Jurkat, Clone E6-1 (cell line): Measurements from ENCODE around the gene TMEM51.

Experiments
- DNase-seq: peaks from one replicate; pipeline ENCODE4 v3.0.0-alpha.2; 2011; ENCODE audit warnings: low read depth, low spot score
- H3K4me3 ChIP-seq: 2 replicates; pipeline ENCODE4 v1.5.1; 2011; ENCODE audit warnings: mild to moderate bottlenecking, low read length, control low read depth, moderate library complexity

TMEM51 gene

DNA sequence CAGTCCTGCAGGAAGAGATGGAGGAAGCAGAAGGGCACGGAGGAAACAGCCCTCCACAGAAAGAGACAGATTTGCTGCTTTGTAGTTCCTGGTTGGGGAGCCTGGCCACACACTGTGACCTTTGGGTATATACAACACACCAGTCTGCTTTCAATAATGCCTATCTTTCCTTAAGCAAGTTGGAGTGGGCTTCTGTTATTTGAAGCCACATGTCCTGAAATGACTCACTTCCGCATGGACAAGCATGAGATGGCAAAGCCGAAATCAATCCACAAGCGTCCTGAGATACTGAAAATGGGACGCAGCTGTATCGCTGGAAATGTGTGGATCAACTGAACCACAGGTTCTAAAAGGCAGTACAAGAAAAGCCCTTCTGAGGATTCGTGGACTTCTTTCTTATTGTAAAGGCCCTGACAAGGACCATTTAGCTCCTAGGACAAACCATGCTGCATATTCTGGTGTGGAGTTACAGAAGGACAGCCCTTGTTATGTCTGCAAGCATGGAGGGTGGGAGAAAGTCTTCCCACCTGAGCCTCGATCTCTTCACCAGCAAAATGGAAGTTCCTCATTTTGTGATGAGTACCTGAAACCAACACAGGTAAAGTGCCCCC is 70.8 kb downstream of the TMEM51 start:
- DNase-seq: no peak
- H3K4me3 ChIP-seq: no peak overlapping the region

DNA sequence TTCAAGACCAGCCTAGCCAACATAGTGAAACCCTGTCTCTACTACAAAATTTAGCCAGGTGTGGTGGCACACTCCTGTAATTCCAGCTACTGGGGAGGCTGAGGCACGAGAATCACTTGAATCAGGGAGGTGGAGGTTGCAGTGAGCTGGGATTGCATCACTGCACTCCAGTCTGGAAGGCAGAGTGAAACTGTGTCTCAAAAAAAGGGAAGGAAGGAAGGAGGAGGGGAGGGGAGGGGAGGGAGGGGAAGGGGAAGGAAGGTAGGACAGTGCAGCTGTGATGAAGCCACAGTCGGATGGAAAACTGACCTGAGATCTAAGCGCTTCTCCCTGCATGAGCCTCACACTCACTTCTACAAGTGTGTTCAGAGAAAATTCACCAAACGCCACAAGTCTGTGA is 71.4 kb downstream of the TMEM51 start:
- no peak overlapping the region for H3K4me3 ChIP-seq
- no peak for DNase-seq

DNA sequence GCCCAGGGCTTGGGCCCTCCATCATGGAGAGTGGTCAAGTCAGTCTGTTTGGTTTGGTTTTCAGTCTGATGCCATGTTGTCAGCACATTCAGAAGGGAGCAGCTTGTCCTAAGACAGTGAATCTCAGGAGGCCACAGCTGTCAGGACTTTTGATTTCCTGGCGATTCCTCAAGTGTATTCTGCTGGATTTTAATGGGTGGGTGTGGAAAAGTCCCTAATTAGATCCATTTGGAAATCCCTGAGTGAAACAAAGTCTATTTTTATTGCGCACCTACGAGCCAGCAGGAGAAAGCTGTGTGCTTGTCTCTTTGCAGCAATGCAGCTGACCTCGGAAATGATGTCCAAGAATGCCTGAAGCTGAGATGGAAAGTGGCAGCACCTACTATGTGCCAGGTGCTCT is 71.9 kb downstream of the TMEM51 start:
- no peak for DNase-seq
- H3K4me3 ChIP-seq: no peak overlapping the region

DNA sequence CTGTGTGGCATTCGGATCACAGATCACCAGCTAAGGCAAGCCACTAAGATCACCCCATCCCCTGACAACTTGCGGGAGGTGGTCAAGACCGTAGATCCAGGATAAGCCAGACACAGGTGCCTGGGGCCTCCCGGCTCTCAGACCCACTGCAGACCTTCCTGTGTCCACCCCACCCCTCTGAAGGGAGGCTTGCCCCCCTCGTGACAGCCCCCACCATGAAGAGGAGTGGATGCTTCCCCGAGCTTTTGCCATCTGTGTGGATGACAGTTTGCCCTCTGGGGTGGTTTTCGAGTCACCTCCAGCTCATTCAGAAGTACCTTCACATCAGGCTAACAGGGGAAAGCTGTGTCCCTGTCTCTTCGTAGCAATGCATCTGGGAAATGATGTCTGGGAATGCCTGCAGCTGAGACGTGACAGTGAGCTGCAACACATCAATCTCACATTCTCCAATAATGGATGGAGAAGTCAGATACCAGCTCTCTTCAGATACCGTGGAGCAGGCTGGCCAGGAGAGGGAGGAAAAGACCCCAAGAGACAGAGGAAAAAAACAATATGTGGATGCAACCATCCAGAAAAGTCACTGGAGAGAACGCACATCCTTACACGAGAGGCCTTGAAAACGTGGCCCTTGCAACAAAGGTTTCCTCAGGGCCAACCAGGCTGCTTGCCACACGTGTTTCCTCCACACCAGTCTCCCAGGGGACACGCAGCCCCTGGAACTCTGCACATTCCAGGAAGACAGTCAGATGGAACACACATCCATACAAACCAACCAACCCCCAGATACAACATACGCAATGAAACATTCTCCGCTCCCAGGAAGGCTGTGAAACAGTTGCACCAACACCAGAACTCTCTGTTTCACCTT is 73.1 kb downstream of the TMEM51 start:
- H3K4me3 ChIP-seq: no peak overlapping the region
- DNase-seq: no peak

DNA sequence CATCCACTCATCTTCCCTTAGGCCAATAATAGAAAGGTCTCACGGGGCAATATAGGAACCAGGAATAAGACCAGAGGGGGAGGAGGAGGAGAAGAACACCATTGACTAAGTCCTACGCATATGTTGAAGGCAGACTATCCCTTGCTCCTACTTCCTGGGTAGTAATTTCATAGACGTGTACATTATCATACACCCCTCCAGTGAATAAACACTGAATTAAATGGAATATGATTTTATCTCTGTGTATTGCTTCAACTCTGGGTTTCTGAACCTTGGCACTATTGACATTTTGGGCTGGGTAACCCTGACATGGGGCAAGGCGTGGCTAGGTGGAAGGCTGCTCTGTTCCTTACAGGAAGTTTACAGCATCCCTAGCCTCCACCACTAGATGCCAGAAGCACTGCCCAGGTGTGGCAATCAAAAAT is 76.2 kb downstream of the TMEM51 start:
- H3K4me3 ChIP-seq: no peak overlapping the region

DNA sequence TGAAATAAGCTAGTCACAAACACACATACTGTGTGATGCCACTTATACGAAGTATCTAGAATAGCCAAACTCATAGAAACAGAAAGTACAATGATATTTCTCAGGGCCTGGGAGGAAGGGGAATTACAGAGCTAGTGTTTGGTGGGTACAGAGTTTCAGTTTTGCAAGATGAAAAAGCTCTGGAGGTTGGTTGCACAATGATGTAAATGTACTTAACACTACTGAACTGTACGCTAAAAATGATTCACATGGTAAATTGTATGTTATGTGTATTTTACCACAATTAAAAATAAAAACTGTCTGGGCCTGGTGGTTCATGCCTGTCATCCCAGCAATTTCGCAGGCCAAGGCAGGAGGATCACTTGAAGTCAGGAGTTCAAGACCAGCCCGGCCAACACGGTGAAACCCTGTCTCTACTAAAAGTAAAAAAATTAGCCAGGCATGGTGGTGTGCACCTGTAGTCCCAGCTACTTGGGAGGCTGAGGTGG is 78.2 kb downstream of the TMEM51 start:
- DNase-seq: no peak
- no peak overlapping the region for H3K4me3 ChIP-seq

More for the DNA sequence above, 76.2 kb downstream of the TMEM51 start:
- no peak for DNase-seq

DNA sequence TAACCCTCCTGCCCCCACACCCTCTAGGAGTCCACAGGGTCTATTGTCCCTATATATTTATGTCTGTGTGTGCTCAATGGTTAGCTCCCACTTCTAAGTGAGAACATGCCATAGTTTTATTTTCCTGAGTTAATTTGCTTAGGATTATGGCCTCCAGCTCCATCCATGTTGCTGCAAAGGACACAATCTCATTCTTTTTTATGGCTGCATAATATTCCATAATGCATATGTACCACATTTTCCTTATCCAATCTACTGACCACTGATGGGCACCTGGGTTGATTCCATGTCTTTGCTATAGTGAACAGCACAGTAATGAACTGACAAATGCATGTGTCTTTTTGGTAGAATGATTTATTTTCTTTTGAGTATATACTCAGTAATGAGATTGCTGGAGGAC is 80.1 kb downstream of the TMEM51 start:
- no peak overlapping the region for H3K4me3 ChIP-seq
- DNase-seq: no peak

DNA sequence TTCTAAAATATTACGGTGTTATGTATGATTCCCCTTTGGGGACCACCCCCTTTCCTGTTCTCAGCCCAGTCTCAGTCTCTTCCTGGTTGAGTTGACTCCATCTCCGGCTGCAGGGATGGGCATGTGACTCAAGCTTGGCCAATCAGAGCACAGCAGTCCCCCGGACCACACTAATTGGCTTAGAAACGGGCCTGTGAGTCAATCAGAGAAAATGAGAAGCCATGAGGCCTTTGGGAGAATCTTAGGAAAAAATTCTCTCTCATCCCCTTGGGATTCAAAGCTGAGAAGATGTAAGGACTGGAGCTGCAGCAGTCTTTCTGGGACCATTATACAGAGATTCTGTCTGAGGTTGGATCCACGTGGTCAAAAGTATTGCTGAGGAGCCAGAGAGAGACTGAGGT is 82.8 kb downstream of the TMEM51 start:
- no peak overlapping the region for H3K4me3 ChIP-seq
- peak; percentile 10 for DNase-seq

DNA sequence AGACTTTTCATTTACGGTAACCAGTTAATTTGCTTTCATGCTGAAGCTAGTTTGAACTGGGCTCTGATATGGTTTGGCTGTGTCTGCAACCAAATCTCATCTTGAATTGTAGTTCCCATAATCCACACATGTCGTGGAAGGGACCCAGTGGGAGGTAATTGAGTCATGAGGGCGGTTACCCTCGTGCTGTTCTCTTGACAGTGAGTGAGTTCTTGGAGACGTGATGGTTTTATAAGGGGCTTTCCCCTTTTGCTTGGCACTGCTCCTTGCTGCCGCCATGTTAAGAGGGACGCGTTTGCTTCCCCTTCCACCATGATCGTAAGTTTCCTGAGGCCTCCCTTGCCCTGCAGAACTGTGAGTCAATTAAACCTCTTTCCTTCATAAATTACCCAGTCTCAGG is 83.2 kb downstream of the TMEM51 start:
- DNase-seq: no peak
- no peak overlapping the region for H3K4me3 ChIP-seq

DNA sequence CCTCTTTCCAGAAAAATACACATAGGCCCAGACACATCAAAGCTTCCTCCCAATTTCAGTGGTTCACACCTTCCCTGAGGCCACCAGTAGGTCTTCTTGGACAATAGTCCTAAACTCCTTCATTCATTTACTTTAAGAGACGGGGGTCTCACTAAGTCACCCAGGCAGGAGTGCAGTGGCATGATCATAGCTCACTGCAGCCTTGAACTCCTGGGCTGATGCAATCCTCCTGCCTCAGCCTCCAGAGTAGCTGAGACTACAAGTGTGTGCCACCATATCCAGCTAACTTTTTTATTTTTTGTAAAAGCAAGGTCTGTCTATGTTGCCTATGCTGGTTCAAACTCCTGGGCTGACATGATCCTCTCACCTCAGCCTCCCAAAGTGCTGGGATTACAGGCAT is 85.2 kb downstream of the TMEM51 start:
- DNase-seq: no peak
- no peak overlapping the region for H3K4me3 ChIP-seq

DNA sequence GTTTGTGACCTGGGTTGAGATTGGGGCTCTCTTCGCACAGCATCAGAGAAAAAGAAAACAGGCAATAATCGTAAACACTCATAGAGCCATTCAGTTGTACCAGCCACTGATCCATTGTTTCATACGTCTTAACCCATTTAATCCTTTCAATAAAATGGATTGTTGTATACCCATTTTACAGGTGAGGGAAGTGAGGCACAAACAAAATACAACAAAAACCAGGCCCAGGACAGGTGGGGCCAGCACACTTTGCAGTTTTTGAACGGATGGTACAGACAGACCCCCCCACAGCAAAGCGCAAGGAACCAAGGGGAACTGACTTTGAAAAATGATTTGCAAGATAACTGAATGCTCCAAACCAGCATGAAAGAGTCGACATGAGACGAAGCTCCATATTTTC is 89.2 kb downstream of the TMEM51 start:
- no peak overlapping the region for H3K4me3 ChIP-seq
- no peak for DNase-seq

DNA sequence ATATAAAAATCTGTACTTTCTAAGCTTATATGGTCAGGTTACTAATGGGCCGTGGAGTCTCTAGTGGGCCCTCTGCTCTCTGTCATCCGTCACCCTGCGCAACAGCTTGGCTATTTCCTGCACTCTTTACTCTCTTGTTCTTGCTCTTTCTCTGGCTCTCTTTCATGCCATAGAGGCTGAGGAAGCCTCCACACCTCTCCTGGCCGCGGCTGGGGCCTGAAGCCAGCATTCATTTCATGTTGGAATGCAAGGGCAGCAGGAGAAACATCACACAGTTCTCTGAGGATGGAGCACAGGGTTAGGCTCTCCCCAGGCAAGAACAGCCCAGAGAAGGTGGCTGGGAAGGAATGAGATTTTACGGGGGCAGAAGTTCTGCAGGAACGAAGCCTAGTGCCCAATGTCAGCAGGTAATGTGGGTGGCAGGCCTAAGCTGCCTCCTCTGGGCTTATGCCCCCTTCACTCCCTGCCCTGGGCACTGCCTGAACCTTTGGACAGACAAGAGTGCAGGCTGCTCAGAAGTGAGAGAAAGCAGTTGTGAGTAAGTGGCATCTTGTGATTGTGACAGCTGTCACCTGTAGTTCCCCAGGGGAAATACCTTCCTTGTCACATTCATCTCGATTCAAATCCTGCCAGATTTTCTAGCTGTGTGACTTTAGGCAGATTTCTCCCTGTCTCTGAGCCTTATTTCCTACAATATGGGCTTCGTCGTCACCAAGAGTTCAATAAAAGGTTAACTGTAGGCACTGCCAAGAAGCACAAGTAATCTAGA is 89.9 kb downstream of the TMEM51 start:
- no peak overlapping the region for H3K4me3 ChIP-seq
- no peak for DNase-seq

DNA sequence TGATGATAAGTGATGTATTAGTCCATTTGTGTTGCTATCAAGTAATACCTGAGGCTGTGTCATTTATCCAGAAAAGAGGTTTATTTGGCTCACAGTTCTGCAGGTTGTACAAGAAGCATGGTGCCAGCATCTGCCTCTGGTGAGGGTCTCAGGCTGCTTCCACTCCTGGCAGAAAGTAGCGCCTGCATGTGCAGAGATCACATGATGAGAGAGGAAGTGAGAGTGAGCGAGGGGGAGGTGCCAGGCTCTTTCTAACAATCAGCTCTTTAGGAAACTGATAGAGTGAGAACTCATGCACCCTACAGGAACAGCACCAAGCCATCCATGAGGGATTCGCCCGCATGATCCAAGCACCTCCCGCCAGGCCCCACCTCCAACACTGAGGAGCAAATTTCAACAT is 91.3 kb downstream of the TMEM51 start:
- peak; percentile 23 for DNase-seq
- no peak overlapping the region for H3K4me3 ChIP-seq

DNA sequence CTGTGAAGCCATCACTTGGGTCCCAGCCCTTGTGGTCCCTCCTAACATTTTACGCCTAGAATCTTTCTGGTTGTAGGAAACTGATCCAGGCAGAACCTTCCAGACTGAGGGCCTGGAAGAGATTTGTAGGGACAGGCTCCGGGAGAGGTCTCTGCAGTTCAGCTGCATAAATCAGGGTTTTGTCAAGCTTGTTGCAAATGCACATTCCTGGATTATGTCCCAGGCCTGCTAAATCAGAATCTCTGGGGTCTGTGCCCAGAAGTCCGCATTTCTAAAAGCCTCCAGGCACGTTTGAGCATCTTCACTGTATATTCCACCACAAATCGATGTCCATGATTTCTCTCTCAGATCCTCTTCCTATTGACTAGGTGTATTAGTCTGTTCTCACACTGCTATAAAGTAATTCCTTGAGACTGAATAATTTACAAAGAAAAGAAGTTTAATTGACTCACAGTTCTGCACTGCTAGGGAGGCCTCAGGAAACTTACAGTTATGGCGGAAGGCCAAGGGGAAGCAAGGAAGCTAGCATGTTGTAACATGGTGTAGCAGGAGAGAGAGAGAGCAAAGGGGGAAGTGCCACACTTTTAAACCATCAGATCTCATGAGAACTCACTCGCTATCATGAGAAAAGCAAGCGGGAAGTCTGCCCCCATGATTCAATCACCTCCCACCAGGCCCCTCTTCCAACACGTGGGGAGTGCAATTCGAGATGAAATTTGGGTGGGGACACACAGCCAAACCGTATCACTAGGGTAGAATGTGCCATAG is 92.2 kb downstream of the TMEM51 start:
- H3K4me3 ChIP-seq: no peak overlapping the region
- no peak for DNase-seq

DNA sequence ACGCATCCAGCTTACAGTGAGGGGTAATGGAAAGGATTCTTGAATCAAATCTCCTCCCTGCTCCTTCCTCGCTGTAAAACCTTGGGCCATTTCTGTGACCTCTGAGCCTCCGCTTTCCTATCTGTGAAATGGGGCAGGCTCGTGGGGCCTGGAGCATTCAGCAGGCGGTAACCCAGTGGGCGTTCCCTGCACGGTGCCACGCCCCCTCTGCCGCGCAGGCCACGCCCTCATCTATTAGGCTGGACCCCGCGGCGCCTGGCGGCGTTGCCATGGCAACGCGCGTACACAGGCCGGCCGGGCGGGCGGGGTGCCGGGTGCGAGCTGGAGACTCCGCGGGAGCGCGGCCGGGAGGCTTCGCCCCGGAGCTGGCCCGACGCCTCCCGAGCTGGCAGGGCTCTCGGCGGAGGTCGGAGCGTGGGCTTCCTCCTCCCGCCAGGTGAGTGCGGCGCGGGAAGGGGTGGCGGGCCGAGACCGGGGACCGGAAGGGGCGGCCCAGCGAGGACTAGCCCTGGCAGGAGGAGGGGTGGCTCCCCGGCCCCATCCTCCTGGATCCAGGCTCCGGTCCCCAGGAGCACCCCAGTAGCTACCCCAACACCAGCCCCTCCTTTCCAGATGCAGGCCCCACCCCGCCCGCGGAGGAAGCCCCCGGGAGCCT is 93.5 kb downstream of the TMEM51 start, which contains the start of gene FHAD1:
Gene FHAD1, plus strand, starts transcription at position 264 of the 655 bp plus-strand sequence. CDS start 4,562 bp downstream, outside the sequence.
- no peak for DNase-seq
- no peak within 1 kb of the TSS for H3K4me3 ChIP-seq

DNA sequence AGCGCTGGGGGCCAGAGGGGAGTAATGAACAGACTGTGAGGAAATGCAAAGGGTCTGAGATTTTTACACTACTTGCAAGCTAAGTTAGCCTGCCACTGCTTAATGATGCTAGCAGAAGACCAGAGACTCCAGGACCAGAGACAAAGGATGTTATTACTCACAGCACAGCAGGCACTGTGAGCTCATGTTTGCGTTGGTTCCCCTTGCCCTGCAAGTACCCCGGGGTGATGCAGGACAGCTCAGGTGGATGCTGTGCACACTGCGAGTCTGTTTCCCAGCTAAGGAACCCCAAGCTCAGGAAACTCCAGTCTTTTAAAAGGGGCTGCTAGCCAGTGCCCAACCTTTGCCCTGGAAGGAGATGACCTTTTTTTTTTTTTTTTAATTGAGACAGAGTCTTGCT is 94.7 kb downstream of the TMEM51 start:
- DNase-seq: no peak

DNA sequence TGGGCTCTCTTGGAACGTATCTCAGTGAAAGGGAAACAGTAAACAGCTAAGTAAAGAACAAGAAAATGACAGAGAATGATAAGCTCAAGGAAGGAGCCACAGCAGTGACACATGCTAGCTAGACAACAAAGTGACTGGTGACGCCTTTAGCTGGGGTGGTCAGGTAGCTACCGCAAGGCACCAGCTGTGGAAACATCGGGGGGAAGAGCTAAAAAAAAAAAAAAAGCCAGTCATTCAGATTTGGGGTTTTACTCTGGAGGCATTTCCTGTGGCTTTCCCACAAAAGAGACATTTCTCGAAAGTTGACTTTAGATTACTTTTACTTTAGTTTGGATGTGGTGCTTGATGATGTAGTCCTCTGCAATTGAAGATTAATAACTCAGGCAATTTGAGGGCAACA is 95.5 kb downstream of the TMEM51 start:
- peak; percentile 92 for DNase-seq
- H3K4me3 ChIP-seq: no peak overlapping the region

More for the DNA sequence above, 94.7 kb downstream of the TMEM51 start:
- no peak overlapping the region for H3K4me3 ChIP-seq
